Neural cell (in vitro differentiated cells): ENCODE data around the gene TRPT1.

Source experiments
- EP300 ChIP-seq: fragments of 450-650 bp; conservative IDR thresholded peaks from 2 replicates; pipeline ENCODE4 v1.6.1; 2014; ENCODE audit warnings: antibody characterized with exemption, mild to moderate bottlenecking, moderate library complexity; ENCODE audit not compliant: poor library complexity, severe bottlenecking
- EZH2 ChIP-seq: fragments of 200-600, 300-800 bp; shearing (Covaris generic), sonication (generic); IDR thresholded peaks from 2 replicates; pipeline ENCODE4 v1.6.1; 2014; ENCODE audit warnings: antibody characterized with exemption, low read length, borderline replicate concordance, mild to moderate bottlenecking; ENCODE audit not compliant: insufficient read depth, poor library complexity, severe bottlenecking
- MXI1 ChIP-seq: fragments of 450-650 bp; conservative IDR thresholded peaks from 2 replicates; pipeline ENCODE4 v1.6.1; 2014; ENCODE audit warnings: antibody characterized with exemption, mild to moderate bottlenecking; ENCODE audit not compliant: poor library complexity, severe bottlenecking
- POLR2AphosphoS5 ChIP-seq: IDR thresholded peaks from 2 replicates; pipeline ENCODE4 v1.6.1; 2012
- SMC3 ChIP-seq: fragments of 450-650 bp; conservative IDR thresholded peaks from 2 replicates; pipeline ENCODE4 v1.6.1; 2014; ENCODE audit warnings: antibody characterized with exemption, mild to moderate bottlenecking, moderate library complexity; ENCODE audit not compliant: poor library complexity
- TAF1 ChIP-seq: IDR thresholded peaks from 2 replicates; pipeline ENCODE4 v1.6.1; 2012; ENCODE audit warnings: low read depth
- TF ChIP-seq, protein P1 (sequence below): fragments of 450-650 bp; IDR thresholded peaks from 2 replicates; pipeline ENCODE4 v1.5.1; 2014; ENCODE audit warnings: antibody characterized with exemption, mild to moderate bottlenecking, moderate library complexity; ENCODE audit not compliant: poor library complexity, severe bottlenecking

DNA sequence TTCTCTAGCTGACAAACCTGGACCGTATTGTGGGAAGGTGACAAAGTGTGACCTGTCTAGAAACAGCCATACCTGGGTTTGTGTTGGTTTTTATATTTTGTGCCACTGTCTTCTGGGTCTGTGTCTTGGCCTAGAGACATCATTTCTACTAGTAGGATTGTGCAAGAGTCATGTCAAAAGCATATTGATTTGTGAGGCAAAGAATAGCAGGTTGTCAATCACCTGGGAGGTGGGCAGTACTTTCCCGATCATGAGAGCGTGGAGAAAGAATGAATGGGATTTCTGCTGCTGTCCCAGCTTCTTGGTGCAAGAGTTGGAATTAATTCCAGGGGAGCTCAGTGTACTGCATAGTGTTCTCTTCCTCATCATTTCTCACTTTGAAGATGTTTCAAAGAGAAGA is 24.4 kb downstream of the TRPT1 start:
- TF ChIP-seq, protein P1, sequence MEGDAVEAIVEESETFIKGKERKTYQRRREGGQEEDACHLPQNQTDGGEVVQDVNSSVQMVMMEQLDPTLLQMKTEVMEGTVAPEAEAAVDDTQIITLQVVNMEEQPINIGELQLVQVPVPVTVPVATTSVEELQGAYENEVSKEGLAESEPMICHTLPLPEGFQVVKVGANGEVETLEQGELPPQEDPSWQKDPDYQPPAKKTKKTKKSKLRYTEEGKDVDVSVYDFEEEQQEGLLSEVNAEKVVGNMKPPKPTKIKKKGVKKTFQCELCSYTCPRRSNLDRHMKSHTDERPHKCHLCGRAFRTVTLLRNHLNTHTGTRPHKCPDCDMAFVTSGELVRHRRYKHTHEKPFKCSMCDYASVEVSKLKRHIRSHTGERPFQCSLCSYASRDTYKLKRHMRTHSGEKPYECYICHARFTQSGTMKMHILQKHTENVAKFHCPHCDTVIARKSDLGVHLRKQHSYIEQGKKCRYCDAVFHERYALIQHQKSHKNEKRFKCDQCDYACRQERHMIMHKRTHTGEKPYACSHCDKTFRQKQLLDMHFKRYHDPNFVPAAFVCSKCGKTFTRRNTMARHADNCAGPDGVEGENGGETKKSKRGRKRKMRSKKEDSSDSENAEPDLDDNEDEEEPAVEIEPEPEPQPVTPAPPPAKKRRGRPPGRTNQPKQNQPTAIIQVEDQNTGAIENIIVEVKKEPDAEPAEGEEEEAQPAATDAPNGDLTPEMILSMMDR, result no peak
- TF ChIP-seq EP300 (no peak), EZH2 (no peak), TAF1 (no peak), POLR2AphosphoS5 (no peak), MXI1 (no peak), SMC3 (no peak)
